NT2/D1 (cell line): ENCODE results near the gene HOXA9.

Experiments used
- SUZ12 ChIP-seq: IDR thresholded peaks from 2 replicates; pipeline ENCODE4 v1.6.1; 2011; ENCODE audit not compliant: insufficient read length, insufficient read depth; ENCODE audit errors: extremely low read depth
- YY1 ChIP-seq: IDR thresholded peaks from 2 replicates; pipeline ENCODE4 v1.6.1; 2011; ENCODE audit not compliant: insufficient read length, insufficient read depth
- ZNF274 ChIP-seq: IDR thresholded peaks from 2 replicates; pipeline ENCODE4 v1.6.1; 2011; ENCODE audit warnings: mild to moderate bottlenecking, low read depth, low read length

- TF ChIP-seq ZNF274: no peak
- no peak for TF ChIP-seq SUZ12
- no peak for TF ChIP-seq YY1
Observed at GRCh38 chr7:27145914-27146412, 19.4 kb downstream of the HOXA9 start.
